Erythroblast (primary cell): ENCODE results near the gene HNRNPD.

ENCODE experiments used
- GATA1 ChIP-seq: IDR thresholded peaks from 2 replicates; pipeline ENCODE4 v1.6.1; 2011; ENCODE audit warnings: low read depth, mild to moderate bottlenecking, control low read depth, low read length, moderate library complexity
- POLR2A ChIP-seq: IDR thresholded peaks from 2 replicates; pipeline ENCODE4 v1.6.1; 2011; ENCODE audit warnings: mild to moderate bottlenecking, low read length

DNA sequence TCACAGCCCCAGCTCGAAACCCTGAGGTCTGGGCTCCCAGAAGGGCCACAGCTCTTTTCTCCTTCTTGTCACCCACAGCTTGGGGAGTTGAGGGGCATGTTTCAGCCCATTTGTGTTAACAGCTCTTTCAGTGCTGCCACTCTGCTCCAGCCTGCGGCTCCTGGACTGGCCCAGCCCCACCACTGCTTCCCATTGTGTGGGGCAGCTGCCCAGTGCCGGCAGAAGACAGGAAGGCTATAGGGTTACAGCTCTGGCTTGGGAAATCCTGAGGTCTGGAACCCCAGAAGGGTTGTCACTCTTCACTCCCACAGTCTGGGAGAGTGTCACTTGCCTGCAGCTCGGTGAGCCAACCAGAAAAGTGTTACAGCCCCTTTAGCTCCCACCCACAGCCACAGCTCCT is 7.0 kb upstream of the HNRNPD start:
- TF ChIP-seq POLR2A: no peak
- TF ChIP-seq GATA1: no peak
